HT-29 (cell line): ENCODE measurements around the gene FHOD3. TPM values are rescaled to one million over a fixed set of nuclear protein-coding genes. Genes with fewer than 3 reads are reported as not detected.

ENCODE experiments used
- DNase-seq: peaks from one replicate; pipeline ENCODE4 v3.0.0-alpha.2; 2015; ENCODE audit warnings: low spot score
- total RNA-seq: library from RNA; depleted of rRNA; stranded (reverse); fragments of >200 nt; shearing (Covaris generic); gene quantifications from 2 replicates; pipeline ENCODE4 v1.2.3, GENCODE V29; 2014

The FHOD3 gene
- total RNA-seq, 1 experiment from 2014 or later, result not detected

DNA sequence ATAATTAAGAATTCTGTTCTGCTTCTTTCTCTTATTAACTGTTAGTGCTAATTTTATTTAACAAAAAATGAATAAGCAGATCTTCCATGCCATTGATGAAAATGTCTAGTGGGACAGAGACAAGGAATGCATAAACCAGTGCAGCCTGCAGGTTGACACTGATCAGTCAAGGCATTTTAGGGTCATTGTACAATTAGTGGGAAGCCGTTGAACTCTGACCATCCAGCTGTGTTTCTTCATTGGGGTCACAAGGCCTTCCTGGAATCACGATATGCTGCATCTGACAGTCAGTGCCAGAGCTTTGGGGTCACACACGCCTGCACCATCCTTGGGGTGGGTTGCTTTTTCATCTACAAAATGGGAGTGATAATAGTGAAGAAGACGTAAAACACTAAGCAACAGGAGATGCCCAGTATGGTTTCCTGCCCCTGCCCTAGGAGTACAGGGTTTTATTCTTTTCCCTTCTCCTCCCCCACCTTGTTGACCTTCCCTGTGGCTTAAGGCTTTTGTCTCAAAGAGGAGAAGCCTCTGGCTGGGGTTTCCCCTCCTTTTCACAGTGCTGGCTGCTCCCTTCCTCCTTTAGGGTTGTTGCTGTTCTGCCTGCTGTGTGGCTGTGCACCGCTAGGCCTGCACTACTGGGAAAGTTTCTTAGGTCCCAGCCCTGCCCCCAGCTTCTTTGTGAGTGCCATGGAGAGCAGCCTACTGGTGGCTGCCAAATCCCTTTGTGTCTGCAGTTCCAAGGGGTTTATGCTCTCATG, 285.7 kb downstream of the FHOD3 start:
- DNase-seq, result no peak

DNA sequence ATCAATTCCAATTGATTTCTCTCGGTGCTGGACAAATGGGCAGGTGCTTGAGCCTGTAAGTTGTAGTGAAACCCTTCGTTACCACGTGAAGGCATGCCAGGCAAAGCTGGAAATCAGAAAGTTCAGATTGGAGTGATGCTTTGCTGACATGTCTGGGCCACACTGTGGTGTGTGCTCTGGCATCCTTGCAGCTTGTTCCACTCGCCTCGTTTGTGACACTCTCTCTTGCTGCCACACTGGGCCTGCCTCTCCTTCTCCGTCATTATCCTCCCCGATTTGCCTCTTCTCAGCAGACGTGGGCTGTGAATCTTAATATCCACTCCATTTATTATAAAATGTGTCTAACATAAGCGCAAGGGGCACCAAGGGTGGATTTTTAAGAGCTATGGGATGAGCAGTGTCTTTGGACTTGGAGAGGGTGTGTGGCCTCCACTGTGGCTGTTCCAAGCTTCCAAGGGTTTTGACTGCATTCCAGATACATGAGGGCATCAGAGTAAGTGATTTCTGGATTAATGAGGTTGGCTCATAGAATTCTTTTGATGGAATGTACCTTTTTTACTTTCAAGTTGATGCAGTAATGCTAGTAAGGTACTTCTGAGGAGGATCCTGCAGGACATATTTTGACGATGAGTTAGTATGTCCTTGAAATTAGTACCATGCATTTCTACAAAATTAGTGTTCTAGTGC, 292.5 kb downstream of the FHOD3 start:
- no peak for DNase-seq

GRCh38 chr18:36590621-36591580, 293.4 kb downstream of the FHOD3 start:
- no peak for DNase-seq

DNA sequence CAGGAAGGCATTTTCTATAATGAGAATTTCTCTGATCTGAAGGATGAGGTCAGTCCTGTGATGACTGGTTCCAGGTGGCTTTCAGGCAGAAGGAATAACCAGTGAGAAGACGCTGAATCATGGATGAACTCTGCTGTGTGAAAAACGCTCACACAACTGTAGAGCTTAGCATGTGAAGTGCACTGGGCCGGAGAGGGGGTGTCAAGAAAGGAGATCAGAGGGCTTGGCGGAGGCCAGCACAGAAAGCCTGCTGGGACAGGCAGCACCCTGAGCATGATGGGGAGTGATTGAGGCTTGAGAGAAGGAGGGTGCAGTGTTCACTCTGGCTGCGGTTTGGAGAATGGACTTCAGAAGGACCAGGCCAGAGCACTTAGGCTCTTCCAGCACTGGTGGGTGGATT, 294.8 kb downstream of the FHOD3 start:
- no peak for DNase-seq

GRCh38 chr18:36593001-36593400, 295.5 kb downstream of the FHOD3 start:
- no peak for DNase-seq

GRCh38 chr18:36593641-36594040, 296.1 kb downstream of the FHOD3 start:
- DNase-seq, result no peak

- DNase-seq, result no peak
These were observed 297.1 kb downstream of the FHOD3 start for GRCh38 chr18:36594621-36595020.

DNA sequence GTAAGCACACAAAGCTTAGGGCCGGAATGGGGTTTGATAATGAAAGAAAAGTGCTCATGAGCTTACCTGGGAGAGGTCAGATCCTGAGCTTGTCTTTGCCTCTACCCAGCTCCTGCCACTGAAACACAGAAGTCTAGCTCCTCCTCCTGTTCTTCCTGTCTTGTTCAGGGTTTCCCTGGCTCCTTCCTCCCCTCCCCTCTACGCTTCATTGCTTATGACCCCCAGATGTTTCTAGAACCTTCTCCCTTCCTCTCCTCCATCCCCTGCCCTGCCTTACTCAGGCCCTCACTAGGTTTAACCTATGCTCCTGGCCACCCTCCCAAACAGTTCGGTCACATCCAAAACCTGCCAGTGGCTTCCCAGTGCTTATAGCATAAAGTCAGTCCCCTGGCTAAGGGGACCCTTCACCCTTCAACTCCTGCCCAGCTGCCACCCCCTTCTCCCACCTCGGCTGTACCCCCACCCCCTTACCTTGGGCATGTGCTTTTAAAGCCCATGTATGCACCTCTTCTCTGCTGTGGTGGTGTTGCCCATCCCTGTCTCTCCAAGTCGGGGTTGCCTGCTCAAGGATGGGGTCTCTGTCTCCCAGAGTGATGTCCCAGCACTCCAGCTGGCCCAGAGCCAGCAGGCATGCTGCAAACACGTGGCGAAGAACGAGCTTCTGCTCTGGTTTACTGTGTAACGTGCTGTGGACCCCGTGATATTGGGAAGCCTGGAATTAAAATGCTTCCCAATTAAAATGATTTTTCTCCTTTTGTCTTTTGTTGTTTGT, 297.7 kb downstream of the FHOD3 start:
- no peak for DNase-seq

DNA sequence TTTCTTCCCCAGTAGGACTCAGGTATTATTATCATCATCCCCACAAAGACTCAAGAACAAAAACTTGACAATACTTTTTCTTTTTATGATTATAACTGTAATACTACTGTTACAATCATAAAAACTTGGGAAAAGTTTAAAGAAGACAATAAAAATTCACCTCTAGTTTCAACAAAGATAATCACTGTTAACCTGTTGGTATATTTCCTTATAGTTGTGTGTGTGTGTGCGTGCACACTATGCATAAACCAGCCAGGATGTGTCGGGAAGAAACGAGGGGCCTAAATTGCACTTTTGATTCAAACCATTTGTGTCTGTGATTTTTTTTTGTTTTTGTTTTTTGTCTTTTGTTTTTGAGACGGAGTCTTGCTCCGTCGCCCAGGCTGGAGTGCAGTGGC, 298.3 kb downstream of the FHOD3 start:
- DNase-seq, result no peak

DNA sequence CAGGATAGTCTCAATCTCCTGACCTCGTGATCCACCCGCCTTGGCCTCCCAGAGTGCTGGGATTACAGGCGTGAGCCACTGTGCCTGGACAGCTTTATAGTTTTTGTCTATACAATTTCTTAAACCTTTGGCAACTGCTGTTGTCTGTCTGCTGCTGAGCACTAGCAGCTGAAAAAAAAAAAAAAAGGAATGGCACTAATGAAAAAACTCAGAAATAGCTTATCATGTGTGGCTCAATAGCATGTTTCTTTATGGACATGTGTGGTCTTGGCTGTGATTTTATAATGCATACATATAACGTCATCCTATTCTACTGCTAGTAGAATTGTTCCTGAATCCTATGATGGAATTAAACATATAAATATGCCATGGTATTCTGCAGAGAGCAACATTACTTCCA, 300.1 kb downstream of the FHOD3 start:
- DNase-seq, result no peak

DNA sequence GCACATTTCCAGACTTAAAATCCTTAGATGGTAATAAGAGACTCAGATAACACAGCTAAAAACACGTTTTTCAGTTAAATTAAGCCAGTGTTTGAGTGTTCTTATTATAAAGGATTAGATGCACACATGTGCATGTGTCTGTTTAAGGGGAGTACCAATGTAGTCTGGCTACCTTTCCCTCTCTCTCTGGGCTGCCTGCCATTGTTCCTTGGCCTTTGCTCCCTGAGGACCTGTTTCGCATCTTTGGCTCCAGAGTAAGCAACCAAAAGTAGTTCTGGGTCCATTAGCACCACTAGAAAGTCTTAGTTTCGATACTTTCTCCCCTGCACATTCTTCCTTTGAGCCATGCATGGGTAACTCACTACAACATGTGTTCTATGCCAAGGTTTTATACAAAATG, 303.0 kb downstream of the FHOD3 start:
- no peak for DNase-seq

GRCh38 chr18:36601316-36601715, 303.8 kb downstream of the FHOD3 start:
- no peak for DNase-seq

- no peak for DNase-seq
These were observed 304.6 kb downstream of the FHOD3 start for GRCh38 chr18:36602071-36602470.

- DNase-seq, result no peak
These were observed 305.1 kb downstream of the FHOD3 start for GRCh38 chr18:36602620-36603019.

DNA sequence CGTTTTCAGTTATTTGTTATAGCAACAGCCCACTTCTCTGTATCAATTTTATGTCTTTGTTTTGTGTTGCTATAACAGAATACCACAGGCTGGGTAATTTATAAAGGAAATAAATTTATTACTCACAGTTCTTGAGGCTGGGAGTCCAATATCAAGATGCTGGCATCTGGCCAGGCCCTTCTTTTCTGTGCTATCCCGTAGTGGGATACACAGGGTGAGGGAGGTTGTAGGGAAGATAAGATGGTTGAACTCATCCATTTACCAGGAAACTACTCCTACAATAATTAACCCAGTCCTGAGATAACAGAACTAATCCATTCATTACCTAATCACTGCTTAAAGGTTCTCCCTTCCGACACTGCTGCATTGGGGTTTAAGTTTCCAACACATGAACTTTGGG, 310.6 kb downstream of the FHOD3 start:
- no peak for DNase-seq

- no peak for DNase-seq
These were observed 312.7 kb downstream of the FHOD3 start for GRCh38 chr18:36610258-36610657.

DNA sequence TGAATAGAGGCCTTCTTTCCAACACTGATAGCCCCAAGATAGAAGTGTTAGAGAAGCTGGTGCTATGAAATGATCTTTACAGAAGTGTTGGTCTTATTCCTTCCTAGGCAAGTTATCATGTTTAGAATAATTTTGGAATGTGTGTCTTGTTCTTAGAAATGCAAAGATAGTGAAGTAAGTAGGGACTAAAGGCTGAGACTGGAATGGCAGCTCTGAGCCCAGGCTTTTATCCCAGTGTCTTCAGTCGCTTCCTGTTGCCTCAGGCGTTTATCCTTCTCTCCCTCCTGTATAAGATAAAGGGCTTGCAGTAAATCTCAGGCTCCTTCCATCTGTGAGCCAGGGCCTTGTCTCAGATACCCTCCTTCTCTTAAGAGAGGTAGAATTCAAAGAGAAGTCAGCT, 313.1 kb downstream of the FHOD3 start:
- DNase-seq, result no peak

DNA sequence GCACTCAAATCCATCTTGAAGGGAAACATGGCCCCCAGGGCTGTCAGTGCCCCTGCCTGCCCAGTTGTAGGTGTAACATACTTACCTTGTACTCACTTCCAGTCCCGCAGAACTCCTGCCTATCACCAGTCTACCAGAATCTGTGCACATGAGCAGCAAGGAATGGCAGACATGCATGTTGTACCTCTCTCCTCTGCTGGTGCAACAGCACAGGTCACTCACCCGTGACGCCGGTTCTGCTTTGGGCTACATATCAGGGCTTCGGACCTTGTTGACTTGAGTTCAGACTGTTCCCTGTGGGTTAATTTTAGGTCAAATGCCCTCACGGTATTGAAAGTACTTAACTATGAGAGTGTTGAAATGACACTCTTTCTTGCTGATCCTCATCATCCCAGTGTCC, 315.6 kb downstream of the FHOD3 start:
- DNase-seq, result no peak

DNA sequence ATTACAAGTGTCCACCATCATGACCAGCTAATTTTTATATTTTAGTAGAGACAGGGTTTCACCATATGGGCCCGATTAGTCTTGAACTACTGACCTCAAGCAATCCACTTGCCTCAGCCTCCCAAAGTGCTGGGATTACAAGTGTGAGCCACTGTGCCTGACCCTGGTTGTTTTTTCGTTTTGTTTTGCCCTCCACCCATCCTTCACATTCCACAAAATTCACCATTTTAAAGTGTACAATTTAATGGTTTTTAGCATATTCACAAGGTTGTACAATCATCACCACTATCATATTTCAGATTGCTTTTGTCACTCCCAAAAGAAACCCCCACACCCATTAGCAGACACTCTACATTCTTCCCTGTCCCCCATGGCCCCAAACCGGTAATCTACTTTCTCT, 316.3 kb downstream of the FHOD3 start:
- DNase-seq, result no peak

DNA sequence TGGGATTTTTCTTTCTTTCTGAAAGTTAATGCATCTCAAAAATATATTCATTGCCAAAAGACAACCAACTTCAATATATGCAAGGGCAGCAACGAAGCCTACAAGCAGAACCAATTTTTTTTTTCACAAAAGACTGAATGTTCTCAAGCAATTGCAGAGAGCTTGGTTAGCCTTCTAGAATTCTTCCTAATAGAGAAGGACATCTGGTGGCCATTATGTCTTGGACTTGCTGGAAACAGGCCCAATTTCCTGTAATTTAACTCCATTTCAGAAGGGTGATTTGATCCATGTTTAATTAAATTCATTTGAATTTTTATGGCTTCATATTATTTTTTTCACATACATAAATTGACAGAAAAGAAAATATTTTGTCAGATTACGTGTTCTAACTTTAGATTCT, 323.3 kb downstream of the FHOD3 start:
- DNase-seq, result no peak

GRCh38 chr18:36622610-36623009, 325.1 kb downstream of the FHOD3 start:
- DNase-seq, result no peak
